HepG2 (cell line): ENCODE measurements around the gene EPSTI1. TPM values are rescaled to one million over a fixed set of nuclear protein-coding genes. Genes with fewer than 3 reads are reported as not detected.

ENCODE experiments used
- BORCS8-MEF2B ChIP-seq: sonication (generic); formaldehyde crosslinking; IDR thresholded peaks from 2 replicates; pipeline ENCODE4 v1.8.0; 2022; ENCODE audit warnings: mild to moderate bottlenecking, missing genetic modification reagents
- CEBPG ChIP-seq: IDR thresholded peaks from 2 replicates; pipeline ENCODE4 v1.6.1; 2016
- CENPX ChIP-seq: sonication (generic); formaldehyde crosslinking; IDR thresholded peaks from 2 replicates; pipeline ENCODE4 v1.9.0; 2021; ENCODE audit warnings: mild to moderate bottlenecking, missing genetic modification reagents, moderate library complexity
- CHCHD3 ChIP-seq: sonication (generic); formaldehyde crosslinking; IDR thresholded peaks from 2 replicates; pipeline ENCODE4 v1.8.0; 2022; ENCODE audit warnings: mild to moderate bottlenecking, missing genetic modification reagents, moderate library complexity
- ELF1 ChIP-seq: sonication (generic); formaldehyde crosslinking; IDR thresholded peaks from 2 replicates; pipeline ENCODE4 v1.4.0; 2020; ENCODE audit warnings: missing genetic modification reagents
- FIP1L1 ChIP-seq: fragments of 200-400 bp; formaldehyde crosslinking; IDR thresholded peaks from 2 replicates; pipeline ENCODE4 v1.6.1; 2018; ENCODE audit warnings: low read depth, mild to moderate bottlenecking, low read length, moderate library complexity, borderline replicate concordance; ENCODE audit not compliant: insufficient read depth
- FOXA3 ChIP-seq: IDR thresholded peaks from 2 replicates; pipeline ENCODE4 v1.6.1; 2016; ENCODE audit warnings: missing genetic modification reagents, missing compliant biosample characterization
- GPN1 ChIP-seq: sonication (generic); formaldehyde crosslinking; IDR thresholded peaks from 2 replicates; pipeline ENCODE4 v1.5.1; 2020; ENCODE audit warnings: missing genetic modification reagents, borderline replicate concordance
- HMG20A ChIP-seq: IDR thresholded peaks from 2 replicates; pipeline ENCODE4 v1.6.1; 2016; ENCODE audit warnings: borderline replicate concordance
- KMT2B ChIP-seq: IDR thresholded peaks from 2 replicates; pipeline ENCODE4 v1.6.1; 2016; ENCODE audit warnings: missing genetic modification reagents, missing compliant biosample characterization
- MBD4 ChIP-seq: IDR thresholded peaks from 2 replicates; pipeline ENCODE4 v1.6.1; 2012; ENCODE audit warnings: low read length, inconsistent platforms, borderline replicate concordance
- MIER3 ChIP-seq: IDR thresholded peaks from 2 replicates; pipeline ENCODE4 v1.6.1; 2016; ENCODE audit warnings: missing compliant biosample characterization, borderline replicate concordance
- NCOA2 ChIP-seq: sonication (generic); formaldehyde crosslinking; IDR thresholded peaks from 2 replicates; pipeline ENCODE4 v1.8.0; 2022; ENCODE audit warnings: inconsistent platforms
- PCBP1 ChIP-seq: fragments of 200-400 bp; formaldehyde crosslinking; IDR thresholded peaks from 2 replicates; pipeline ENCODE4 v1.6.1; 2017; ENCODE audit warnings: mild to moderate bottlenecking, low read depth, low read length, borderline replicate concordance
- PITX1 ChIP-seq: sonication (generic); formaldehyde crosslinking; IDR thresholded peaks from 2 replicates; pipeline ENCODE4 v1.5.1; 2020; ENCODE audit warnings: mild to moderate bottlenecking, missing genetic modification reagents
- POGZ ChIP-seq: sonication (generic); formaldehyde crosslinking; IDR thresholded peaks from 2 replicates; pipeline ENCODE4 v1.4.0; 2020; ENCODE audit warnings: mild to moderate bottlenecking, missing genetic modification reagents
- RARG ChIP-seq: sonication (generic); formaldehyde crosslinking; IDR thresholded peaks from 2 replicates; pipeline ENCODE4 v1.4.0; 2020; ENCODE audit warnings: low read depth, mild to moderate bottlenecking, missing genetic modification reagents
- SMARCC2 ChIP-seq: fragments of 450-650 bp; IDR thresholded peaks from 2 replicates; pipeline ENCODE4 v1.6.1; 2017; ENCODE audit warnings: antibody characterized with exemption, mild to moderate bottlenecking
- SRY ChIP-seq: sonication (generic); formaldehyde crosslinking; IDR thresholded peaks from 2 replicates; pipeline ENCODE4 v1.8.0; 2022; ENCODE audit warnings: mild to moderate bottlenecking, missing genetic modification reagents
- ZBTB20 ChIP-seq: sonication (generic); formaldehyde crosslinking; IDR thresholded peaks from 2 replicates; pipeline ENCODE4 v1.8.1; 2023; ENCODE audit warnings: missing genetic modification reagents, low read depth, mild to moderate bottlenecking, borderline replicate concordance
- ZFP41 ChIP-seq: sonication (generic); formaldehyde crosslinking; IDR thresholded peaks from 2 replicates; pipeline ENCODE4 v1.4.0; 2020; ENCODE audit warnings: mild to moderate bottlenecking, missing genetic modification reagents, borderline replicate concordance
- ZNF143 ChIP-seq: sonication (generic); formaldehyde crosslinking; IDR thresholded peaks from 2 replicates; pipeline ENCODE4 v1.4.0; 2020; ENCODE audit warnings: missing genetic modification reagents
- ZNF333 ChIP-seq: sonication (generic); formaldehyde crosslinking; IDR thresholded peaks from 2 replicates; pipeline ENCODE4 v1.4.0; 2020; ENCODE audit warnings: mild to moderate bottlenecking, missing genetic modification reagents, borderline replicate concordance
- ZNF616 ChIP-seq: sonication (generic); formaldehyde crosslinking; IDR thresholded peaks from 2 replicates; pipeline ENCODE4 v1.5.0; 2020; ENCODE audit warnings: low read depth, mild to moderate bottlenecking, missing genetic modification reagents
- ZNF83 ChIP-seq: sonication (generic); formaldehyde crosslinking; IDR thresholded peaks from 2 replicates; pipeline ENCODE4 v1.4.0; 2020; ENCODE audit warnings: missing genetic modification reagents, mild to moderate bottlenecking, borderline replicate concordance
- polyA plus RNA-seq, 8 experiments: library from polyadenylated mRNA; depleted of rRNA in 3 of 8; stranded (reverse) in 7 of 8; unstranded in 1 of 8; fragments of >200 nt; fragmentation: Illumina TruSeq in 4 of 8; extraction: Trizol in 4 of 8; gene quantifications; 2 replicates each; pipeline versions ENCODE4 v1.2.1 to v1.2.3, GENCODE V29; 2011 to 2016; ENCODE audit warnings: low read depth in 4 of 8, missing spikeins in 1 of 8, mixed read lengths in 1 of 8; ENCODE audit not compliant: insufficient read depth in 1 of 8
- total RNA-seq, 5 experiments: library from RNA; depleted of rRNA; stranded (reverse); fragments of >200 nt; fragmentation: Illumina TruSeq; extraction: Trizol; gene quantifications; 2 replicates each; pipeline ENCODE4 v1.2.3, GENCODE V29; 2016; ENCODE audit warnings: low read depth in 1 of 5
- TF ChIP-seq, protein P1 (sequence below): sonication (generic); formaldehyde crosslinking; IDR thresholded peaks from 2 replicates; pipeline ENCODE4 v1.4.0; 2020; ENCODE audit warnings: mild to moderate bottlenecking, missing genetic modification reagents
- TF ChIP-seq, protein P2 (sequence below): sonication (generic); formaldehyde crosslinking; IDR thresholded peaks from 2 replicates; pipeline ENCODE4 v1.5.0; 2020; ENCODE audit warnings: missing genetic modification reagents, mild to moderate bottlenecking, borderline replicate concordance

Gene EPSTI1
- total and polyA plus RNA-seq, 2 of the 13 experiments (the other 11 are each of a cell fraction or from before 2014, with no cell fraction given): 0.03 TPM; not detected in 1

DNA sequence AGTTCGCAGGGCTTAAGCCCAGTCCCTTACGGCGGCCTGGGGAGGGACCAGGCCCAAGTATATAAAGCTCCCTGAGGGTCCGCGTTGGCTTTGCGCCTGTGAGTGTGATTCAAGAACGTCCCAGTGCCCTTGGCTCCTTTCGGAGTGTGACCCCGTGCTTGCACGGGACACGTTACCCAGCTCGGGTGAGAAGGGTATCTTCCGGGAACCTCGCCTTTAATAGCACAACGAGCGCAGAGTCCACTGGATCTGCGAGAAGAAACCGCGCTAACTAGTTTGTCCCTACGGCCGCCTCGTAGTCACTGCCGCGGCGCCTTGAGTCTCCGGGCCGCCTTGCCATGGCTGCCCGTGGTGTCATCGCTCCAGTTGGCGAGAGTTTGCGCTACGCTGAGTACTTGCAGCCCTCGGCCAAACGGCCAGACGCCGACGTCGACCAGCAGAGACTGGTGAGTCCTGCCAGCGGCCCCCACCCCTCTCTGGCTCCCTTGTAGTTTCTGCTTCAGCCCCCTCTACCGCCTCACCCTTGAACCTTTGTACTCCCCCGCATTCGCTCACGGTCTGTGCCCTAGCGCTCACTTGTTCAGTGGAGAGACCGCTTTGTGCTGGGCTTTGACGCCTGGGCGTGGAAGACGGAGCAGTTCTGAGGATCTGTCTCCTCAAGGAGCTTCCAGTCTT is 31.4 kb upstream of the EPSTI1 start, which contains the start of gene DNAJC15 (continued):
- peak; percentile 63; the same call in 1 of the 2 replicates for TF ChIP-seq BORCS8-MEF2B (CRISPR knock-in tag)
- TF ChIP-seq FOXA3 (CRISPR knock-in tag): 0 out of 2 replicates have a peak, but pooled peaks have one; percentile 42
- peak; percentile 58; the same call in 1 of the 2 replicates for TF ChIP-seq ZNF83 (CRISPR knock-in tag)
- TF ChIP-seq MIER3 (CRISPR knock-in tag): peak; percentile 55; the same call in 1 of the 2 replicates
- TF ChIP-seq SRY (CRISPR knock-in tag): peak; percentile 52; the same call in 1 of the 2 replicates
- TF ChIP-seq GPN1 (CRISPR knock-in tag): no peak
- TF ChIP-seq ZBTB20 (CRISPR knock-in tag): 0 out of 2 replicates have a peak, but pooled peaks have one; percentile 45
- no peak for TF ChIP-seq MBD4
- TF ChIP-seq SMARCC2: no peak
- peak; percentile 77; the same call in 1 of the 2 replicates for TF ChIP-seq PITX1 (CRISPR knock-in tag)
- TF ChIP-seq ZNF333 (CRISPR knock-in tag): no peak
- TF ChIP-seq, protein P1, sequence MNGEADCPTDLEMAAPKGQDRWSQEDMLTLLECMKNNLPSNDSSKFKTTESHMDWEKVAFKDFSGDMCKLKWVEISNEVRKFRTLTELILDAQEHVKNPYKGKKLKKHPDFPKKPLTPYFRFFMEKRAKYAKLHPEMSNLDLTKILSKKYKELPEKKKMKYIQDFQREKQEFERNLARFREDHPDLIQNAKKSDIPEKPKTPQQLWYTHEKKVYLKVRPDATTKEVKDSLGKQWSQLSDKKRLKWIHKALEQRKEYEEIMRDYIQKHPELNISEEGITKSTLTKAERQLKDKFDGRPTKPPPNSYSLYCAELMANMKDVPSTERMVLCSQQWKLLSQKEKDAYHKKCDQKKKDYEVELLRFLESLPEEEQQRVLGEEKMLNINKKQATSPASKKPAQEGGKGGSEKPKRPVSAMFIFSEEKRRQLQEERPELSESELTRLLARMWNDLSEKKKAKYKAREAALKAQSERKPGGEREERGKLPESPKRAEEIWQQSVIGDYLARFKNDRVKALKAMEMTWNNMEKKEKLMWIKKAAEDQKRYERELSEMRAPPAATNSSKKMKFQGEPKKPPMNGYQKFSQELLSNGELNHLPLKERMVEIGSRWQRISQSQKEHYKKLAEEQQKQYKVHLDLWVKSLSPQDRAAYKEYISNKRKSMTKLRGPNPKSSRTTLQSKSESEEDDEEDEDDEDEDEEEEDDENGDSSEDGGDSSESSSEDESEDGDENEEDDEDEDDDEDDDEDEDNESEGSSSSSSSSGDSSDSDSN (CRISPR knock-in tag): peak; percentile 78
- 0 out of 2 replicates have a peak, but pooled peaks have one; percentile 14 for TF ChIP-seq HMG20A (CRISPR knock-in tag)
- TF ChIP-seq ELF1 (CRISPR knock-in tag): peak; percentile 55
- TF ChIP-seq POGZ: peak; percentile 37; the same call in 1 of the 2 replicates
- peak; percentile 78 for TF ChIP-seq KMT2B (CRISPR knock-in tag)
- TF ChIP-seq ZFP41 (CRISPR knock-in tag): 0 out of 2 replicates have a peak, but pooled peaks have one; percentile 53
- TF ChIP-seq ZNF143: 0 out of 2 replicates have a peak, but pooled peaks have one; percentile 37
- TF ChIP-seq CEBPG (CRISPR knock-in tag): peak; percentile 10; the same call in 1 of the 2 replicates
- TF ChIP-seq ZNF616 (CRISPR knock-in tag): no peak
- TF ChIP-seq CHCHD3 (CRISPR knock-in tag): 0 out of 2 replicates have a peak, but pooled peaks have one; percentile 53
- TF ChIP-seq, protein P2, sequence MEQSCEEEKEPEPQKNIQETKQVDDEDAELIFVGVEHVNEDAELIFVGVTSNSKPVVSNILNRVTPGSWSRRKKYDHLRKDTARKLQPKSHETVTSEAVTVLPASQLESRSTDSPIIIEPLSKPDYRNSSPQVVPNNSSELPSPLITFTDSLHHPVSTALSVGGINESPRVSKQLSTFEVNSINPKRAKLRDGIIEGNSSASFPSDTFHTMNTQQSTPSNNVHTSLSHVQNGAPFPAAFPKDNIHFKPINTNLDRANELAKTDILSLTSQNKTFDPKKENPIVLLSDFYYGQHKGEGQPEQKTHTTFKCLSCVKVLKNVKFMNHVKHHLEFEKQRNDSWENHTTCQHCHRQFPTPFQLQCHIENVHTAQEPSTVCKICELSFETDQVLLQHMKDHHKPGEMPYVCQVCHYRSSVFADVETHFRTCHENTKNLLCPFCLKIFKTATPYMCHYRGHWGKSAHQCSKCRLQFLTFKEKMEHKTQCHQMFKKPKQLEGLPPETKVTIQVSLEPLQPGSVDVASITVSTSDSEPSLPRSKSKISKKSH: peak; percentile 75
- TF ChIP-seq FIP1L1: 0 out of 2 replicates have a peak, but pooled peaks have one; percentile 57
- TF ChIP-seq PCBP1: 0 out of 2 replicates have a peak, but pooled peaks have one; percentile 30
- no peak for TF ChIP-seq CENPX (CRISPR knock-in tag)
- TF ChIP-seq NCOA2 (CRISPR knock-in tag): 0 out of 2 replicates have a peak, but pooled peaks have one; percentile 32
- no peak for TF ChIP-seq RARG (CRISPR knock-in tag)
